ENCODE results near the gene KIF13A. TPM values are rescaled to one million over a fixed set of nuclear protein-coding genes. Genes with fewer than 3 reads are reported as not detected.

The KIF13A gene
- total RNA-seq, 2 donors from 2014 or later, result 35.3 to 45.0 TPM

GRCh38 chr6:17872908-17873307 lies 114.5 kb downstream of the KIF13A start:
- Mint-ChIP-seq H3K27ac (no peak overlapping the region), H3K27me3 (ENCODE audit: insufficient read depth) (no peaks in the 10 kb centered on the region), H3K36me3 (ENCODE audit: low read depth) (peaks cover 8% of the 10 kb centered on the region), H3K4me3 (no peak overlapping the region), H3K9me3 (no peaks in the 10 kb centered on the region), H3K4me1 (peaks cover 20% of the 10 kb centered on the region)
- no peak overlapping the region for H3K9ac ChIP-seq (ENCODE audit: extremely low read depth, low read length, poor library complexity, severe bottlenecking)
- H3K9me3 ChIP-seq (ENCODE audit: control insufficient read depth, low read length), result no peaks in the 10 kb centered on the region
- no peaks in the 10 kb centered on the region for H3K27me3 ChIP-seq (ENCODE audit: control insufficient read depth, insufficient read depth, low read length, poor library complexity, severe bottlenecking)
- H3K4me1 ChIP-seq (ENCODE audit: control insufficient read depth, insufficient read depth, low read length), result no peaks in the 10 kb centered on the region
- no peak overlapping the region for H3K27ac ChIP-seq (ENCODE audit: low read depth, low read length)
- H3K36me3 ChIP-seq (ENCODE audit: control insufficient read depth, insufficient read depth, low read length), result peaks cover 15% of the 10 kb centered on the region
- no peak for DNase-seq
- WGBS, 2 experiments (ENCODE audit: insufficient coverage in 1 of 2, insufficient read length in 1 of 2), result 100% methylated on average over 2 of the region's 2 CpGs; no CpG with 5 or more reads in 1 of the 2 experiments
- H3K4me3 ChIP-seq (ENCODE audit: low read length), result no peak overlapping the region
- TF ChIP-seq CTCF (conservative IDR thresholded peaks at IDR 0.05), result no peak

DNA sequence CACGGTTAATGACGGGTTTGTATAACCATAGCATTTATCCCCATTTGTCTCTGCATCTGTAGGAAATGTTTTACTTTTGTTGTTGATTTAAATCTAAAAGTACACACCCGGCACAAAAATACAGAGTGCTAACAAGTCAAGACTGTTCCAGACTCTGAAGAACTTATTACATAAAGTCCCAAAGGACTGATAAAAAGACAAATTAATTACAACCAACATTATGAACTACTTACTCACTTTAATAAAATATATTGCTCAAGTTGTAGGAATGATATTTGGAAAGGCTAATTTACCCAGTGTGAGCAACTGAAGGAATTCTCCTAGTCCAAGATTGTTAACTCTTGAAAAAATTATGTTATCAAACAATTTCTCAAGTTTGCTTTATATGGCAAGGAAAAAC lies 115.6 kb downstream of the KIF13A start:
- Histone ChIP-seq H3K4me3 (ENCODE audit: low read length) (no peak overlapping the region), H3K27ac (ENCODE audit: low read depth, low read length) (no peak overlapping the region), H3K36me3 (ENCODE audit: control insufficient read depth, insufficient read depth, low read length) (peaks cover 15% of the 10 kb centered on the region), H3K9me3 (ENCODE audit: control insufficient read depth, low read length) (no peaks in the 10 kb centered on the region), H3K27me3 (ENCODE audit: control insufficient read depth, insufficient read depth, low read length, poor library complexity, severe bottlenecking) (no peaks in the 10 kb centered on the region), H3K4me1 (ENCODE audit: control insufficient read depth, insufficient read depth, low read length) (no peaks in the 10 kb centered on the region), H3K9ac (ENCODE audit: extremely low read depth, low read length, poor library complexity, severe bottlenecking) (no peak overlapping the region)
- Mint-ChIP-seq H3K9me3 (no peaks in the 10 kb centered on the region), H3K36me3 (ENCODE audit: low read depth) (peaks cover 8% of the 10 kb centered on the region), H3K4me1 (peaks cover 20% of the 10 kb centered on the region), H3K27me3 (ENCODE audit: insufficient read depth) (no peaks in the 10 kb centered on the region), H3K4me3 (no peak overlapping the region), H3K27ac (no peak overlapping the region)
- WGBS, 2 experiments (ENCODE audit: insufficient coverage in 1 of 2, insufficient read length in 1 of 2), result 100% methylated on average over 1 to 3 of the region's 3 CpGs
- TF ChIP-seq CTCF (conservative IDR thresholded peaks at IDR 0.05), result no peak
- DNase-seq, result no peak

DNA sequence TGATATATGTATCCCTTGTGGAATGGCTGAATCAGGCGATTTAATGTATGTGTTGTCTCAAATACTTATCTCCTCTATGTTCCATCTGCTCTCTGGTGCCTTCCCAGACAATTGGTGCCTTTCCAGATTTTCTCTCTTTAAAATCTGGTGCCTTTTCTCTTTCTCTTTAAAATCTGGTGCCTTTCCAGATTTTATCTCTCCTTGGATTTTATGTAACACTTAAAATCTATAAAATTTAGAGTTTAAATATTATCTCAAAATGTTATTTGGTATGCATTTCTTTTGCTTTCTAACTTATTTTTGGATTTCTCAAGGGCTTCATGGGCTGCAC lies 116.3 kb downstream of the KIF13A start:
- Histone ChIP-seq H3K27me3 (ENCODE audit: control insufficient read depth, insufficient read depth, low read length, poor library complexity, severe bottlenecking) (no peaks in the 10 kb centered on the region), H3K9me3 (ENCODE audit: control insufficient read depth, low read length) (no peaks in the 10 kb centered on the region), H3K4me3 (ENCODE audit: low read length) (no peak overlapping the region), H3K9ac (ENCODE audit: extremely low read depth, low read length, poor library complexity, severe bottlenecking) (no peak overlapping the region), H3K27ac (ENCODE audit: low read depth, low read length) (no peak overlapping the region), H3K4me1 (ENCODE audit: control insufficient read depth, insufficient read depth, low read length) (no peaks in the 10 kb centered on the region), H3K36me3 (ENCODE audit: control insufficient read depth, insufficient read depth, low read length) (peaks cover 15% of the 10 kb centered on the region)
- Mint-ChIP-seq H3K9me3 (no peaks in the 10 kb centered on the region), H3K4me1 (peaks cover 15% of the 10 kb centered on the region), H3K27me3 (ENCODE audit: insufficient read depth) (no peaks in the 10 kb centered on the region), H3K36me3 (ENCODE audit: low read depth) (peaks cover 8% of the 10 kb centered on the region), H3K4me3 (no peak overlapping the region), H3K27ac (no peak overlapping the region)
- no peak for TF ChIP-seq CTCF (conservative IDR thresholded peaks at IDR 0.05)
- 92% methylated on average over 1 of the region's 1 CpG; no CpG with 5 or more reads in 1 of the 2 experiments for WGBS, 2 experiments (ENCODE audit: insufficient coverage in 1 of 2, insufficient read length in 1 of 2)
- no peak for DNase-seq

Measured in endodermal cell (in vitro differentiated cells).